Uterus (tissue), 4 donors: ENCODE results near the gene EGFLAM. TPM values are rescaled to one million over a fixed set of nuclear protein-coding genes. Genes with fewer than 3 reads are reported as not detected.

Source experiments
- DNase-seq, 2 donors: peaks; one replicate each; pipeline ENCODE4 v3.0.0-alpha.2; 2019 to 2020
- H3K27ac ChIP-seq, 2 donors: fragments of 200-600 bp; sonication (generic); 1 replicate in 1 of 2; 2 replicates in 1 of 2; pipeline ENCODE4 v1.5.1; 2016 to 2018
- H3K27me3 ChIP-seq, 2 donors: fragments of 200-600 bp; sonication (generic); one replicate each; pipeline ENCODE4 v1.5.1; 2018 to 2019; ENCODE audit warnings: control low read depth in 1 of 2
- H3K36me3 ChIP-seq, 2 donors: fragments of 200-600 bp; sonication (generic); one replicate each; pipeline ENCODE4 v1.5.1; 2019; ENCODE audit warnings: control low read depth in 1 of 2
- H3K4me1 ChIP-seq, 2 donors: fragments of 200-600 bp; sonication (generic); one replicate each; pipeline ENCODE4 v1.5.1; 2018 to 2019; ENCODE audit warnings: control low read depth in 1 of 2
- H3K4me3 ChIP-seq, 2 donors: fragments of 200-600 bp; sonication (generic); 1 replicate in 1 of 2; 2 replicates in 1 of 2; pipeline ENCODE4 v1.5.1; 2018 to 2019; ENCODE audit warnings: mild to moderate bottlenecking in 1 of 2
- H3K9me3 ChIP-seq, 2 donors: fragments of 200-600 bp; sonication (generic); one replicate each; pipeline ENCODE4 v1.5.1; 2019; ENCODE audit warnings: control low read depth in 1 of 2
- POLR2A ChIP-seq, 2 donors: fragments of 450-650 bp; IDR thresholded peaks; one replicate each; pipeline ENCODE4 v1.6.1; 2016; ENCODE audit warnings: antibody characterized with exemption in 2 of 2, mild to moderate bottlenecking in 1 of 2, moderate library complexity in 1 of 2
- intact Hi-C: fragments of 100-400 bp; cut with DNase I; formaldehyde crosslinking; loops from one replicate; pipeline ENCODE4 v1.15.1; 2023; ENCODE audit warnings: low total_unique reads
- total RNA-seq, 4 donors: library from RNA; depleted of rRNA in 3 of 4; stranded (reverse); fragments of >200 nt in 3 of 4; gene quantifications; one replicate each; pipeline versions ENCODE4 v1.1.0 to v1.2.4, GENCODE V29; 2014 to 2023
- TF ChIP-seq, protein P1 (sequence below), 4 experiments: fragments of 200-600 bp in 2 of 4; fragments of 450-650 bp in 2 of 4; sonication (generic) in 2 of 4; IDR thresholded peaks; one replicate each; pipeline ENCODE4 v1.5.1; 2016 to 2019; ENCODE audit warnings: antibody characterized with exemption in 4 of 4, mild to moderate bottlenecking in 2 of 4, moderate library complexity in 1 of 4
- donor health status: DM: yes; HTN: yes; CAD: no.

Gene EGFLAM
- total RNA-seq, 4 donors from 2014 or later = 0.26 to 16.8 (median 3.6) TPM

DNA sequence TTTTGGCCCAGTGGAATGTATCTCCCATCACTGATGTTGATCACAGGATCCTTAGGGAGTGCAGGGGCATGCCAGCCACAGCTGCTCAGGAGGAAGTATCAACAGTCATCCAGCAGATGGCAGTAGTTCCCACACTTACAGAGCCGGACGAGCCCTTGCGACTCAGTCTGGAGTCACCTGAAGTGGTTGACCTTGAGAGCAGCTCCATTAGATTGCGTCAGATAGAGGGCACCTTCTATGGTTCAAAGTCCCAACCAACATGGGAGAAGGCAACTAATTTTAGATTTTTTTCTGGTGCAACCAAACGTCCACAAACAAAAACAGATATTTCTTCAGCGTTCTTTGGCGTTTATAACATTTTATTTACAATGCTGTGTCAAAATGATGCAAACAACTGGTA is 124.5 kb downstream of the EGFLAM start:
- no peak overlapping the region for H3K4me3 ChIP-seq
- H3K9me3 ChIP-seq = no peaks in the 10 kb centered on the region
- no peaks in the 10 kb centered on the region for H3K27me3 ChIP-seq
- DNase-seq = peak; percentile 51 to 53
- H3K27ac ChIP-seq = no peak overlapping the region
- no peaks in the 10 kb centered on the region for H3K4me1 ChIP-seq
- TF ChIP-seq POLR2A (IDR thresholded peaks at IDR 0.05) = no peak
- TF ChIP-seq, protein P1, sequence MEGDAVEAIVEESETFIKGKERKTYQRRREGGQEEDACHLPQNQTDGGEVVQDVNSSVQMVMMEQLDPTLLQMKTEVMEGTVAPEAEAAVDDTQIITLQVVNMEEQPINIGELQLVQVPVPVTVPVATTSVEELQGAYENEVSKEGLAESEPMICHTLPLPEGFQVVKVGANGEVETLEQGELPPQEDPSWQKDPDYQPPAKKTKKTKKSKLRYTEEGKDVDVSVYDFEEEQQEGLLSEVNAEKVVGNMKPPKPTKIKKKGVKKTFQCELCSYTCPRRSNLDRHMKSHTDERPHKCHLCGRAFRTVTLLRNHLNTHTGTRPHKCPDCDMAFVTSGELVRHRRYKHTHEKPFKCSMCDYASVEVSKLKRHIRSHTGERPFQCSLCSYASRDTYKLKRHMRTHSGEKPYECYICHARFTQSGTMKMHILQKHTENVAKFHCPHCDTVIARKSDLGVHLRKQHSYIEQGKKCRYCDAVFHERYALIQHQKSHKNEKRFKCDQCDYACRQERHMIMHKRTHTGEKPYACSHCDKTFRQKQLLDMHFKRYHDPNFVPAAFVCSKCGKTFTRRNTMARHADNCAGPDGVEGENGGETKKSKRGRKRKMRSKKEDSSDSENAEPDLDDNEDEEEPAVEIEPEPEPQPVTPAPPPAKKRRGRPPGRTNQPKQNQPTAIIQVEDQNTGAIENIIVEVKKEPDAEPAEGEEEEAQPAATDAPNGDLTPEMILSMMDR (IDR thresholded peaks at IDR 0.05) = peak; percentile 52 to 70 (median 59)
- intact Hi-C loops = no loop called here
- no peaks in the 10 kb centered on the region for H3K36me3 ChIP-seq

DNA sequence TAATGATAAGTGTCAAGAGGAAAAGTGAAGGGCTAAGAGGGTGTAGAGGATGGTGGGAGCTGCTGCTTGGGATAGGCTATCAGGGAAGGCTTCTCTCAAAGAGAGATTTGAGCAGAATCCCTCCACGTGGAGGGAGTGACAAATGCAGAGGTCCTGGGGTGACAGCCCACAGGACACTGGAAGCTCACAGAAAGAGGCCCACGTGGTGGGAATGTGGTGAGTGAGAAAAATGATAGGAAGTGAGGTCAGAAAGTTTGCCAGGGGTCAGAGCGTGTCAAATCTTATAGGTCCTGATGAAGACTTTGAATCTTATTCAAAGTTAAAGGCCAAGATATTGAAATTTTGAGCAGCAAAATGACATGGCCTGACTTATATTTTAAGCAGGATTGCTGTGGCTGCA is 125.3 kb downstream of the EGFLAM start:
- Histone ChIP-seq H3K4me1 (no peaks in the 10 kb centered on the region), H3K4me3 (no peak overlapping the region), H3K27me3 (no peaks in the 10 kb centered on the region), H3K36me3 (no peaks in the 10 kb centered on the region), H3K27ac (no peak overlapping the region), H3K9me3 (no peaks in the 10 kb centered on the region)
- no peak for DNase-seq
- TF ChIP-seq, protein P1 (IDR thresholded peaks at IDR 0.05) = no peak
- TF ChIP-seq POLR2A (IDR thresholded peaks at IDR 0.05) = no peak
- intact Hi-C loops = no loop called here

DNA sequence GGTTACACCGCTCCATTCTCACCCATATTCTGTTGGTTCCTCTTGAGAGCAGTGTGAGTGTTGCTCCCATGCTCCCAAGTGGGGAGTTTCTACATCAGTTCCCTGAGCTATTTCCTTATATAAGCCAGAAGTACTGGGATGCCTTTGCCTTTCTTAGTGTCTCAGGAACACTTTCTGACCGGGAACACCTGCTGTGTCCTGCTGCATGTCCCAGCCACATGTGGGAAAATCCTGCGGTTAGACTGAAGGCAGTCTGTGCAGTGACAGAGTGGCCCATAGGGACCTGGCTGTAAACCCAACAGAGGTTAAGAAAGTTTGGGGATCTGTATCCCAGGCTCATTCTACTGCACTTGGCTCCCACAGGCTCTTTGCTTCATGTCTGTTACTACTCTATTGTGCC is 126.0 kb downstream of the EGFLAM start:
- no peak overlapping the region for H3K27ac ChIP-seq
- DNase-seq = no peak
- intact Hi-C loops = no loop called here
- TF ChIP-seq, protein P1 (IDR thresholded peaks at IDR 0.05) = no peak
- no peak for TF ChIP-seq POLR2A (IDR thresholded peaks at IDR 0.05)
- no peaks in the 10 kb centered on the region for H3K9me3 ChIP-seq
- no peaks in the 10 kb centered on the region for H3K36me3 ChIP-seq
- H3K27me3 ChIP-seq = no peaks in the 10 kb centered on the region
- H3K4me1 ChIP-seq = no peaks in the 10 kb centered on the region
- H3K4me3 ChIP-seq = no peak overlapping the region

DNA sequence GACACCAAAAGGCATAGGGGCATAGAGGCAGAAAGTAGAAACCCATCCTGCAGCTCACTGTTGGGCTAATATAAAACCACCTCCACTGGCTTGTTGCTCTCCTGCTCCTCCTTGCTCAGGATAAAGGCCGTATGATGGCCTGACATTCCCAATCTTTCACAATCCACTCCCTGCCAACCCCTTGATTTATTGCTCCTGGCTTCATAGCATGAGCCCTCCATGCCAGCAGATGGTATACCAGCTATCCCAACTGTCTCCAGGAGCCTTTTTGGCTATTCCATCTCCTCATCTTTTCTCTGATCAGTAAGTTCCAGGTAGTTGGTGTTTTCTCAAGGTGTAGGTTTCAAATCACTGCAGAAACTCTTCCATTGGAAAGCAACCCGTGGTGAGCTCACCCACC is 128.8 kb downstream of the EGFLAM start:
- Histone ChIP-seq H3K4me1 (no peaks in the 10 kb centered on the region), H3K9me3 (no peaks in the 10 kb centered on the region), H3K27ac (no peak overlapping the region), H3K27me3 (no peaks in the 10 kb centered on the region), H3K36me3 (no peaks in the 10 kb centered on the region), H3K4me3 (no peak overlapping the region)
- DNase-seq = no peak
- intact Hi-C loops = no loop called here
- TF ChIP-seq POLR2A (IDR thresholded peaks at IDR 0.05) = no peak
- TF ChIP-seq, protein P1 (IDR thresholded peaks at IDR 0.05) = no peak

DNA sequence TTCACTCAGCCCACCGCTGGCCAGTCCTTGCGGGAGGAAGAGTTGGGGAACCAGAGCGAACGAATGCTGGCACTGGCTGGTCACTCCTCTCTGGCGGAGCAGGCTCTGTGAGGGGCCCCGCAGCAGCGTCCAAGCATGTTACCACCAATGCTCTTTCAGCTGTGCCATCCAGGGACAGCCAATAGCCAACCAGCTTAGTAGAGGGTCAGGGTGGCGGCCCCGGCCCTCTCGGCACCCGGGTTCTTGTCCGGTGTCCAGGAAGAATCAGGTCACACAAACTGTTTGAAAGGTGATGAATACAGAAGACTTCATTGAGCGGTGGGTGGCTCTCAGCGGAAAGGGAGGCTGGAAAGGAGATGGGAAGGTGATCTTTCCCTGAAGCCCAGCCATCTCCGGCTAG is 135.3 kb downstream of the EGFLAM start:
- intact Hi-C loops = no loop called here
- Histone ChIP-seq H3K4me1 (no peaks in the 10 kb centered on the region), H3K9me3 (no peaks in the 10 kb centered on the region), H3K27ac (no peak overlapping the region), H3K36me3 (no peaks in the 10 kb centered on the region), H3K27me3 (no peaks in the 10 kb centered on the region), H3K4me3 (no peak overlapping the region)
- TF ChIP-seq POLR2A (IDR thresholded peaks at IDR 0.05) = no peak
- TF ChIP-seq, protein P1 (IDR thresholded peaks at IDR 0.05) = no peak
- no peak for DNase-seq
